ENCODE measurements around the gene PLEKHA4. TPM values are rescaled to one million over a fixed set of nuclear protein-coding genes. Genes with fewer than 3 reads are reported as not detected.

Gene PLEKHA4
- total and polyA plus RNA-seq, 2 of the 13 experiments (the other 11 are each of a cell fraction or from before 2014, with no cell fraction given), result 4.8 to 6.0 TPM

- TF ChIP-seq NFATC3 (CRISPR knock-in tag; IDR thresholded peaks at IDR 0.05) (0 out of 2 replicates have a peak, but pooled peaks have one; percentile 89), PHF5A (CRISPR knock-in tag; IDR thresholded peaks at IDR 0.05; ENCODE audit: low read depth, unreplicated experiment) (peak; percentile 79), ATF4 (CRISPR knock-in tag; IDR thresholded peaks at IDR 0.05) (peak in 1 of 2 experiments; percentile 47; a peak in 1 of 4 replicates), ELF4 (CRISPR knock-in tag; IDR thresholded peaks at IDR 0.05; ENCODE audit: borderline replicate concordance) (peak; percentile 61; the same call in 1 of the 2 replicates), ZNF337 (CRISPR knock-in tag; IDR thresholded peaks at IDR 0.05; ENCODE audit: borderline replicate concordance, low read depth) (peak; percentile 87; the same call in 1 of the 2 replicates), EED (CRISPR knock-in tag; IDR thresholded peaks at IDR 0.05) (peak; percentile 91), ARID2 (CRISPR knock-in tag; IDR thresholded peaks at IDR 0.05; ENCODE audit: borderline replicate concordance) (no peak), ZNF329 (CRISPR knock-in tag; IDR thresholded peaks at IDR 0.05; ENCODE audit: low read depth) (no peak), BRCA1 (CRISPR knock-in tag; IDR thresholded peaks at IDR 0.05) (peak; percentile 48; the same call in 1 of the 2 replicates), KAT7 (CRISPR knock-in tag; IDR thresholded peaks at IDR 0.05; ENCODE audit: borderline replicate concordance) (0 out of 2 replicates have a peak, but pooled peaks have one; percentile 37), NR0B2 (CRISPR knock-in tag; IDR thresholded peaks at IDR 0.05) (peak; percentile 39), NCOR1 (IDR thresholded peaks at IDR 0.05; ENCODE audit: borderline replicate concordance, low read length) (peak; percentile 68), JUND (CRISPR knock-in tag; IDR thresholded peaks at IDR 0.05) (0 out of 2 replicates have a peak, but pooled peaks have one; percentile 34), DZIP1 (CRISPR knock-in tag; IDR thresholded peaks at IDR 0.05) (no peak), ZNF501 (CRISPR knock-in tag; IDR thresholded peaks at IDR 0.05) (peak; percentile 74), ARHGAP35 (CRISPR knock-in tag; IDR thresholded peaks at IDR 0.05; ENCODE audit: borderline replicate concordance) (peak; percentile 50; the same call in 1 of the 2 replicates), MIXL1 (CRISPR knock-in tag; IDR thresholded peaks at IDR 0.05) (0 out of 2 replicates have a peak, but pooled peaks have one; percentile 22), TOPORS (CRISPR knock-in tag; IDR thresholded peaks at IDR 0.05) (no peak), ZBTB33 (CRISPR knock-in tag; IDR thresholded peaks at IDR 0.05) (0 out of 2 replicates have a peak, but pooled peaks have one; percentile 32), FOSL2 (CRISPR knock-in tag; IDR thresholded peaks at IDR 0.05) (peak; percentile 62; the same call in 1 of the 2 replicates), ZSCAN25 (CRISPR knock-in tag; IDR thresholded peaks at IDR 0.05) (peak; percentile 82), ZNF292 (CRISPR knock-in tag; IDR thresholded peaks at IDR 0.05; ENCODE audit: borderline replicate concordance, low read depth) (no peak), ZNF563 (CRISPR knock-in tag; IDR thresholded peaks at IDR 0.05) (peak; percentile 75)
Measured at GRCh38 chr19:48872182-48872883, 3.9 kb upstream of the PLEKHA4 start, which contains the start of gene PPP1R15A (continued).
